ENCODE data around the gene LRP1B.

LRP1B gene

GRCh38 chr2:142033393-142033792, 97.4 kb downstream of the LRP1B start:
- no peaks in the 10 kb centered on the region for H3K36me3 ChIP-seq (ENCODE audit: control insufficient read depth, insufficient read depth, low read length)
- H3K9me3 ChIP-seq (ENCODE audit: control insufficient read depth, low read length): no peaks in the 10 kb centered on the region
- no peak overlapping the region for H3K4me3 ChIP-seq (ENCODE audit: insufficient read depth, low read depth, low read length, poor library complexity, severe bottlenecking)
- no peaks in the 10 kb centered on the region for H3K4me1 ChIP-seq (ENCODE audit: control insufficient read depth, insufficient read depth, low read length, poor library complexity, severe bottlenecking)
- no peak for DNase-seq
- H3K27me3 ChIP-seq (replicated peaks; ENCODE audit: control insufficient read depth, insufficient read depth, low read length, poor library complexity, severe bottlenecking): no peaks in the 10 kb centered on the region
- H3K27ac ChIP-seq (ENCODE audit: insufficient read depth, low read length, poor library complexity, severe bottlenecking): no peak overlapping the region

GRCh38 chr2:142031656-142032055, 99.2 kb downstream of the LRP1B start:
- no peaks in the 10 kb centered on the region for H3K27me3 ChIP-seq (replicated peaks; ENCODE audit: control insufficient read depth, insufficient read depth, low read length, poor library complexity, severe bottlenecking)
- no peaks in the 10 kb centered on the region for H3K36me3 ChIP-seq (ENCODE audit: control insufficient read depth, insufficient read depth, low read length)
- no peak overlapping the region for H3K4me3 ChIP-seq (ENCODE audit: insufficient read depth, low read depth, low read length, poor library complexity, severe bottlenecking)
- no peak for DNase-seq
- no peak overlapping the region for H3K27ac ChIP-seq (ENCODE audit: insufficient read depth, low read length, poor library complexity, severe bottlenecking)
- no peaks in the 10 kb centered on the region for H3K9me3 ChIP-seq (ENCODE audit: control insufficient read depth, low read length)
- H3K4me1 ChIP-seq (ENCODE audit: control insufficient read depth, insufficient read depth, low read length, poor library complexity, severe bottlenecking): no peaks in the 10 kb centered on the region

GRCh38 chr2:142030735-142031134, 100.1 kb downstream of the LRP1B start:
- H3K27me3 ChIP-seq (replicated peaks; ENCODE audit: control insufficient read depth, insufficient read depth, low read length, poor library complexity, severe bottlenecking): no peaks in the 10 kb centered on the region
- no peak for DNase-seq
- H3K27ac ChIP-seq (ENCODE audit: insufficient read depth, low read length, poor library complexity, severe bottlenecking): no peak overlapping the region
- H3K9me3 ChIP-seq (ENCODE audit: control insufficient read depth, low read length): no peaks in the 10 kb centered on the region
- H3K4me3 ChIP-seq (ENCODE audit: insufficient read depth, low read depth, low read length, poor library complexity, severe bottlenecking): no peak overlapping the region
- H3K36me3 ChIP-seq (ENCODE audit: control insufficient read depth, insufficient read depth, low read length): no peaks in the 10 kb centered on the region
- H3K4me1 ChIP-seq (ENCODE audit: control insufficient read depth, insufficient read depth, low read length, poor library complexity, severe bottlenecking): no peaks in the 10 kb centered on the region

- H3K9me3 ChIP-seq (ENCODE audit: control insufficient read depth, low read length): no peaks in the 10 kb centered on the region
- H3K27me3 ChIP-seq (replicated peaks; ENCODE audit: control insufficient read depth, insufficient read depth, low read length, poor library complexity, severe bottlenecking): no peaks in the 10 kb centered on the region
- H3K36me3 ChIP-seq (ENCODE audit: control insufficient read depth, insufficient read depth, low read length): no peaks in the 10 kb centered on the region
- no peak overlapping the region for H3K27ac ChIP-seq (ENCODE audit: insufficient read depth, low read length, poor library complexity, severe bottlenecking)
- no peak overlapping the region for H3K4me3 ChIP-seq (ENCODE audit: insufficient read depth, low read depth, low read length, poor library complexity, severe bottlenecking)
- DNase-seq: no peak
- no peaks in the 10 kb centered on the region for H3K4me1 ChIP-seq (ENCODE audit: control insufficient read depth, insufficient read depth, low read length, poor library complexity, severe bottlenecking)
Observed at GRCh38 chr2:142029974-142030373, 100.8 kb downstream of the LRP1B start.

GRCh38 chr2:142025394-142025793, 105.4 kb downstream of the LRP1B start:
- H3K9me3 ChIP-seq (ENCODE audit: control insufficient read depth, low read length): no peaks in the 10 kb centered on the region
- no peak overlapping the region for H3K4me3 ChIP-seq (ENCODE audit: insufficient read depth, low read depth, low read length, poor library complexity, severe bottlenecking)
- DNase-seq: no peak
- no peaks in the 10 kb centered on the region for H3K4me1 ChIP-seq (ENCODE audit: control insufficient read depth, insufficient read depth, low read length, poor library complexity, severe bottlenecking)
- no peak overlapping the region for H3K27ac ChIP-seq (ENCODE audit: insufficient read depth, low read length, poor library complexity, severe bottlenecking)
- H3K36me3 ChIP-seq (ENCODE audit: control insufficient read depth, insufficient read depth, low read length): no peaks in the 10 kb centered on the region
- no peaks in the 10 kb centered on the region for H3K27me3 ChIP-seq (replicated peaks; ENCODE audit: control insufficient read depth, insufficient read depth, low read length, poor library complexity, severe bottlenecking)

- Histone ChIP-seq H3K36me3 (ENCODE audit: control insufficient read depth, insufficient read depth, low read length) (no peaks in the 10 kb centered on the region), H3K9me3 (ENCODE audit: control insufficient read depth, low read length) (no peaks in the 10 kb centered on the region), H3K4me1 (ENCODE audit: control insufficient read depth, insufficient read depth, low read length, poor library complexity, severe bottlenecking) (no peaks in the 10 kb centered on the region), H3K27ac (ENCODE audit: insufficient read depth, low read length, poor library complexity, severe bottlenecking) (no peak overlapping the region), H3K27me3 (replicated peaks; ENCODE audit: control insufficient read depth, insufficient read depth, low read length, poor library complexity, severe bottlenecking) (no peaks in the 10 kb centered on the region), H3K4me3 (ENCODE audit: insufficient read depth, low read depth, low read length, poor library complexity, severe bottlenecking) (no peak overlapping the region)
- no peak for DNase-seq
Observed at GRCh38 chr2:142020368-142020767, 110.4 kb downstream of the LRP1B start.

- Histone ChIP-seq H3K27me3 (replicated peaks; ENCODE audit: control insufficient read depth, insufficient read depth, low read length, poor library complexity, severe bottlenecking) (no peaks in the 10 kb centered on the region), H3K27ac (ENCODE audit: insufficient read depth, low read length, poor library complexity, severe bottlenecking) (no peak overlapping the region), H3K4me3 (ENCODE audit: insufficient read depth, low read depth, low read length, poor library complexity, severe bottlenecking) (no peak overlapping the region), H3K36me3 (ENCODE audit: control insufficient read depth, insufficient read depth, low read length) (no peaks in the 10 kb centered on the region), H3K4me1 (ENCODE audit: control insufficient read depth, insufficient read depth, low read length, poor library complexity, severe bottlenecking) (no peaks in the 10 kb centered on the region), H3K9me3 (ENCODE audit: control insufficient read depth, low read length) (no peaks in the 10 kb centered on the region)
- DNase-seq: no peak
Observed at GRCh38 chr2:142014536-142014935, 116.3 kb downstream of the LRP1B start.

- H3K4me1 ChIP-seq (ENCODE audit: control insufficient read depth, insufficient read depth, low read length, poor library complexity, severe bottlenecking): no peaks in the 10 kb centered on the region
- no peak overlapping the region for H3K27ac ChIP-seq (ENCODE audit: insufficient read depth, low read length, poor library complexity, severe bottlenecking)
- no peaks in the 10 kb centered on the region for H3K9me3 ChIP-seq (ENCODE audit: control insufficient read depth, low read length)
- no peaks in the 10 kb centered on the region for H3K36me3 ChIP-seq (ENCODE audit: control insufficient read depth, insufficient read depth, low read length)
- no peaks in the 10 kb centered on the region for H3K27me3 ChIP-seq (replicated peaks; ENCODE audit: control insufficient read depth, insufficient read depth, low read length, poor library complexity, severe bottlenecking)
- DNase-seq: no peak
- no peak overlapping the region for H3K4me3 ChIP-seq (ENCODE audit: insufficient read depth, low read depth, low read length, poor library complexity, severe bottlenecking)
Observed at GRCh38 chr2:142012797-142013196, 118.0 kb downstream of the LRP1B start.

GRCh38 chr2:142010477-142011270, 120.1 kb downstream of the LRP1B start:
- H3K4me3 ChIP-seq (ENCODE audit: insufficient read depth, low read depth, low read length, poor library complexity, severe bottlenecking): no peak overlapping the region
- H3K9me3 ChIP-seq (ENCODE audit: control insufficient read depth, low read length): no peaks in the 10 kb centered on the region
- no peaks in the 10 kb centered on the region for H3K36me3 ChIP-seq (ENCODE audit: control insufficient read depth, insufficient read depth, low read length)
- no peak for DNase-seq
- H3K4me1 ChIP-seq (ENCODE audit: control insufficient read depth, insufficient read depth, low read length, poor library complexity, severe bottlenecking): no peaks in the 10 kb centered on the region
- H3K27me3 ChIP-seq (replicated peaks; ENCODE audit: control insufficient read depth, insufficient read depth, low read length, poor library complexity, severe bottlenecking): no peaks in the 10 kb centered on the region
- H3K27ac ChIP-seq (ENCODE audit: insufficient read depth, low read length, poor library complexity, severe bottlenecking): no peak overlapping the region

- H3K4me1 ChIP-seq (ENCODE audit: control insufficient read depth, insufficient read depth, low read length, poor library complexity, severe bottlenecking): no peaks in the 10 kb centered on the region
- no peaks in the 10 kb centered on the region for H3K36me3 ChIP-seq (ENCODE audit: control insufficient read depth, insufficient read depth, low read length)
- no peaks in the 10 kb centered on the region for H3K9me3 ChIP-seq (ENCODE audit: control insufficient read depth, low read length)
- no peak overlapping the region for H3K27ac ChIP-seq (ENCODE audit: insufficient read depth, low read length, poor library complexity, severe bottlenecking)
- no peaks in the 10 kb centered on the region for H3K27me3 ChIP-seq (replicated peaks; ENCODE audit: control insufficient read depth, insufficient read depth, low read length, poor library complexity, severe bottlenecking)
- no peak for DNase-seq
- no peak overlapping the region for H3K4me3 ChIP-seq (ENCODE audit: insufficient read depth, low read depth, low read length, poor library complexity, severe bottlenecking)
Observed at GRCh38 chr2:142008135-142008744, 122.6 kb downstream of the LRP1B start.

Measured in effector memory CD4-positive, alpha-beta T cell (primary cell).